IMR-90 (cell line): ENCODE data around the gene GNB2. TPM values are rescaled to one million over a fixed set of nuclear protein-coding genes. Genes with fewer than 3 reads are reported as not detected.

Experiments used
- ATAC-seq: fragments of 200-7000 bp; cut with Tn5 transposase; 2 replicates; pipeline ENCODE4 v1.9.1; 2020; ENCODE audit warnings: low read depth, mild to moderate bottlenecking, moderate library complexity
- BruUV-seq: library from RNA; stranded (reverse); fragments of 400-500 nt; replicated peaks from 2 replicates; lab custom pipeline; 2021; lab: Mats Ljungman, UMichigan
- CTCF ChIA-PET: fragments of 300-600 bp; formaldehyde crosslinking; extraction: SDS; loops from one replicate; lab custom pipeline; 2021; ENCODE audit warnings: antibody characterized with exemption; lab: Yijun Ruan, JAX
- POLR2A ChIA-PET: fragments of 300-600 bp; sonication (Branson Sonifier 250); formaldehyde crosslinking; loops from one replicate; lab custom pipeline; 2022; ENCODE audit warnings: antibody characterized with exemption; ENCODE audit not compliant: unreplicated experiment; lab: Charles Lee
- DNase-seq: peaks from one replicate; pipeline ENCODE4 v3.0.0; 2013
- H2AFZ ChIP-seq: replicated peaks from 2 replicates; pipeline ENCODE3; 2013; ENCODE audit warnings: low read length, mild to moderate bottlenecking; ENCODE audit not compliant: poor library complexity
- H2AK5ac ChIP-seq: 2 replicates; pipeline ENCODE4 v1.6.1; 2013; ENCODE audit warnings: low read depth, low read length, inconsistent platforms
- H2AK9ac ChIP-seq: replicated peaks from 2 replicates; pipeline ENCODE3; 2013; ENCODE audit warnings: mild to moderate bottlenecking, low read depth, low read length, moderate library complexity; ENCODE audit not compliant: poor library complexity
- H2BK120ac ChIP-seq: 2 replicates; pipeline ENCODE4 v1.6.1; 2013; ENCODE audit warnings: low read depth, low read length, inconsistent platforms
- H2BK15ac ChIP-seq: 3 replicates; pipeline ENCODE4 v1.6.1; 2013; ENCODE audit warnings: low read depth, low read length, inconsistent platforms
- H2BK20ac ChIP-seq: 2 replicates; pipeline ENCODE4 v1.6.1; 2013; ENCODE audit warnings: low read depth, mild to moderate bottlenecking, inconsistent platforms, low read length, moderate library complexity
- H2BK5ac ChIP-seq: 2 replicates; pipeline ENCODE4 v1.6.1; 2013; ENCODE audit warnings: mild to moderate bottlenecking, low read depth, low read length, inconsistent platforms; ENCODE audit not compliant: poor library complexity, severe bottlenecking
- H3K14ac ChIP-seq: replicated peaks from 2 replicates; pipeline ENCODE4 v1.6.1; 2013; ENCODE audit warnings: low read depth, low read length, inconsistent platforms
- H3K18ac ChIP-seq: 2 replicates; pipeline ENCODE4 v1.6.1; 2013; ENCODE audit warnings: low read depth, low read length, control low read depth
- H3K23ac ChIP-seq: 2 replicates; pipeline ENCODE4 v1.6.1; 2013; ENCODE audit warnings: low read depth, low read length, inconsistent platforms
- H3K27ac ChIP-seq: 2 replicates; pipeline ENCODE4 v1.5.1; 2013; ENCODE audit warnings: mild to moderate bottlenecking, control low read depth, low read length; ENCODE audit not compliant: insufficient read depth
- H3K27me3 ChIP-seq: 2 replicates; pipeline ENCODE4 v1.6.1; 2013; ENCODE audit warnings: low read length; ENCODE audit not compliant: control insufficient read depth, insufficient read depth
- H3K36me3 ChIP-seq: 2 replicates; pipeline ENCODE4 v1.6.1; 2013; ENCODE audit warnings: low read length, mixed read lengths; ENCODE audit not compliant: control insufficient read depth, insufficient read depth
- H3K4ac ChIP-seq: 2 replicates; pipeline ENCODE4 v1.6.1; 2013; ENCODE audit warnings: low read depth, low read length, inconsistent platforms
- H3K4me1 ChIP-seq: 2 replicates; pipeline ENCODE4 v1.6.1; 2013; ENCODE audit warnings: low read length, mixed read lengths; ENCODE audit not compliant: control insufficient read depth, insufficient read depth
- H3K4me2 ChIP-seq: 2 replicates; pipeline ENCODE4 v1.6.1; 2013; ENCODE audit warnings: low read depth, mild to moderate bottlenecking, control low read depth, low read length, moderate library complexity
- H3K4me3 ChIP-seq: 2 replicates; pipeline ENCODE4 v1.5.1; 2013; ENCODE audit warnings: low read depth, mild to moderate bottlenecking, control low read depth, low read length, moderate library complexity; ENCODE audit not compliant: insufficient read depth
- H3K56ac ChIP-seq: 2 replicates; pipeline ENCODE4 v1.6.1; 2013; ENCODE audit warnings: low read length, inconsistent platforms; ENCODE audit not compliant: insufficient read depth; ENCODE audit errors: extremely low read depth
- H3K79me1 ChIP-seq, 2 experiments: 2 replicates each; pipeline ENCODE4 v1.6.1; 2013; ENCODE audit warnings: low read length in 2 of 2, inconsistent platforms in 1 of 2, low read depth in 1 of 2
- H3K9ac ChIP-seq: 2 replicates; pipeline ENCODE4 v1.6.1; 2013; ENCODE audit warnings: low read depth, low read length, control low read depth
- H3K9me1 ChIP-seq: 2 replicates; pipeline ENCODE4 v1.6.1; 2013; ENCODE audit warnings: low read length, inconsistent platforms; ENCODE audit not compliant: insufficient read depth
- H3K9me3 ChIP-seq: 2 replicates; pipeline ENCODE4 v1.6.1; 2013; ENCODE audit warnings: low read length; ENCODE audit not compliant: control insufficient read depth, insufficient read depth
- H4K20me1 ChIP-seq: 2 replicates; pipeline ENCODE4 v1.6.1; 2013; ENCODE audit warnings: low read length, inconsistent platforms; ENCODE audit not compliant: insufficient read depth
- H4K5ac ChIP-seq: 2 replicates; pipeline ENCODE4 v1.6.1; 2013; ENCODE audit warnings: mild to moderate bottlenecking, low read depth, low read length, control low read depth
- H4K8ac ChIP-seq, 2 experiments: 2 replicates each; pipeline ENCODE4 v1.6.1; 2013; ENCODE audit warnings: low read depth in 2 of 2, low read length in 2 of 2, control low read depth in 1 of 2, inconsistent platforms in 1 of 2
- H4K91ac ChIP-seq: 2 replicates; pipeline ENCODE4 v1.6.1; 2013; ENCODE audit warnings: low read depth, low read length, inconsistent platforms; ENCODE audit not compliant: insufficient read depth
- ELK1 ChIP-seq: fragments of 150-350 bp; IDR thresholded peaks from 2 replicates; pipeline ENCODE4 v1.6.1; 2016; ENCODE audit warnings: low read depth, mild to moderate bottlenecking, low read length, moderate library complexity, borderline replicate concordance
- MAZ ChIP-seq: IDR thresholded peaks from 2 replicates; pipeline ENCODE4 v1.6.1; 2012; ENCODE audit warnings: low read depth, mild to moderate bottlenecking, low read length, improper control_type of control experiment, moderate library complexity, borderline replicate concordance
- MXI1 ChIP-seq: IDR thresholded peaks from 2 replicates; pipeline ENCODE4 v1.6.1; 2012; ENCODE audit warnings: low read depth, mild to moderate bottlenecking, low read length, moderate library complexity, borderline replicate concordance
- WGBS, 2 experiments: methylation state at CpG; one replicate each; pipeline versions ENCODE4 v1.1.5 to v1.1.7; 2013; ENCODE audit warnings: missing lambda C conversion rate in 2 of 2; ENCODE audit not compliant: insufficient read length in 1 of 2; ENCODE audit errors: extremely low coverage in 2 of 2; 5-methylcytosine and 5-hydroxymethylcytosine counted together
- dilution Hi-C: fragments of 300-500 bp; cut with HindIII; formaldehyde crosslinking; loops from one replicate; pipeline ENCODE4 v1.14.3; 2018; ENCODE audit warnings: low sequenced_read_pairs; ENCODE audit not compliant: unreplicated experiment
- in situ Hi-C: fragments of 300-500 bp; cut with MboI; formaldehyde crosslinking; loops from 3 replicates; pipeline ENCODE4 v1.14.3; 2019; ENCODE audit warnings: low sequenced_read_pairs, inconsistent platforms, mixed read lengths
- intact Hi-C: fragments of 100-400 bp; cut with micrococcal nuclease; formaldehyde crosslinking; loops from 2 replicates; pipeline ENCODE4 v1.10.0; 2022
- polyA plus RNA-seq, 3 experiments: library from polyadenylated mRNA; depleted of rRNA; stranded (reverse); fragments of >200 nt; gene quantifications; 2 replicates each; pipeline ENCODE4 v1.2.3, GENCODE V29; 2012; ENCODE audit warnings: low replicate concordance in 1 of 3
- total RNA-seq: library from RNA; depleted of rRNA; stranded (reverse); fragments of >200 nt; gene quantifications from 2 replicates; pipeline ENCODE4 v1.2.3, GENCODE V29; 2012

GNB2 gene
- total and polyA plus RNA-seq, 2 of the 4 experiments (the other 2 are of a cell fraction), result 62.0 to 279 TPM

GRCh38 chr7:100626530-100627237 lies 46.9 kb upstream of the GNB2 start:
- H3K4me3 ChIP-seq, result peak overlapping the region; percentile 33
- peak overlapping the region; percentile 21; the same call in 1 of the 2 replicates for H4K91ac ChIP-seq
- H3K9ac ChIP-seq, result peak overlapping the region; percentile 29; the same call in 1 of the 2 replicates
- peak overlapping the region in 1 of 2 experiments; percentile 52; a peak in 1 of 4 replicates for H4K8ac ChIP-seq
- H2AK9ac ChIP-seq, result peak overlapping the region; percentile 89
- H2AK5ac ChIP-seq, result peak overlapping the region; percentile 11
- ATAC-seq (peak; percentile 100), DNase-seq (peak; percentile 81)
- H3K9me3 ChIP-seq, result no peaks in the 10 kb centered on the region
- H2BK5ac ChIP-seq, result no peak overlapping the region
- 6% methylated on average over 7 of the region's 37 CpGs; no CpG with 5 or more reads in 1 of the 2 experiments for WGBS, 2 experiments
- peak overlapping the region; percentile 93 for H3K4me2 ChIP-seq
- dilution Hi-C loops (no loop called here), intact Hi-C loops (no loop called here), in situ Hi-C loops (no loop called here)
- no peaks in the 10 kb centered on the region for H3K79me1 ChIP-seq
- H4K5ac ChIP-seq, result no peak overlapping the region
- H3K14ac ChIP-seq, result no peak overlapping the region
- no peak overlapping the region; the same call in 1 of the 2 replicates for H3K27ac ChIP-seq
- peaks cover 7% of the 10 kb centered on the region; the same call in 1 of the 2 replicates for H3K9me1 ChIP-seq
- BruUV-seq, result no TSS peak
- no peak overlapping the region for H3K18ac ChIP-seq
- 0 out of 2 replicates have a peak overlapping the region, but pooled peaks have one; percentile 10 for H2BK120ac ChIP-seq
- no peak overlapping the region for H2BK20ac ChIP-seq
- H3K27me3 ChIP-seq, result peaks cover under 1% of the 10 kb centered on the region; the same call in 1 of the 2 replicates
- no peaks in the 10 kb centered on the region for H3K36me3 ChIP-seq
- H4K20me1 ChIP-seq, result no peaks in the 10 kb centered on the region; the same call in 1 of the 2 replicates
- 0 out of 2 replicates have a peak overlapping the region, but pooled peaks have one; percentile 10 for H3K4ac ChIP-seq
- H3K4me1 ChIP-seq, result no peaks in the 10 kb centered on the region
- peak overlapping the region; percentile 90 for H2AFZ ChIP-seq
- no peak overlapping the region for H2BK15ac ChIP-seq
- CTCF ChIA-PET, result interaction anchor here (1.0 kb wide), 1 partner anchor 8 kb away, joined by 5 read pairs; no protein-coding TSS in a partner anchor
- TF ChIP-seq ELK1 (no peak), MAZ (peak; percentile 65; the same call in 1 of the 2 replicates), MXI1 (0 out of 2 replicates have a peak, but pooled peaks have one; percentile 17)
- POLR2A ChIA-PET, result no interaction called here
- 0 out of 2 replicates have a peak overlapping the region, but pooled peaks have one; percentile 11 for H3K23ac ChIP-seq
- no peak overlapping the region for H3K56ac ChIP-seq
